Spleen (tissue), 7 donors: ENCODE results near the gene GNAO1.

Experiments used
- POLR2A ChIP-seq, 3 donors: fragments of 450-650 bp; IDR thresholded peaks; one replicate each; pipeline ENCODE4 v1.5.1; 2017; ENCODE audit warnings: antibody characterized with exemption in 3 of 3, mild to moderate bottlenecking in 1 of 3
- TF ChIP-seq, protein P1 (sequence below), 11 experiments: fragments of 200-600 bp in 7 of 11; fragments of 450-650 bp in 4 of 11; sonication (generic) in 4 of 11; IDR thresholded peaks in 8 of 11; conservative IDR thresholded peaks in 3 of 11; 1 replicate in 7 of 11; 2 replicates in 4 of 11; pipeline versions ENCODE4 v1.4.0 to v1.8.0; 2016 to 2021; ENCODE audit warnings: antibody characterized with exemption in 11 of 11, inconsistent platforms in 4 of 11, mild to moderate bottlenecking in 1 of 11
- donor health status: DM: no; HTN: no; CAD: no; lungs with moderate emphysema.
- donor health status: DM: no; HTN: no; CAD: no.
- donor health status: DM: no; HTN: no; CAD: no.

DNA sequence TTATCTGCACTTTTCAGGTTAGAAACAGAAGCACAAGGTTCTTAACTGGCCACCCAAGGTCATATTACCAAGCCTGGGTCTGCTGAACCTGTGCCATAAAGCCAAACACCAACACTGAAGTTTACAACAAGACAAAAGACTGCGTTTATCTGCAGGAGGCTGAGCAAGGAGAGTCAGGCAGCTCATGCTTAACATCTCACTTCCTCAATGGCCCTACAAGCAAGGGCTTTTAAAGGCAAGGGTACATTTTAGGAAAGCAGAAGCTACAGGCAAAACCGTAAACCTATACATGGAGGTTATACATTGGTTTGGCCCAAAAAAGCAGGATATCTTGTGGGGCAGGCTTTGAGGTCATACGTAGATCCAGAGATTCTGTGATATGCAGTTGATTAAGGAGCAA, 91.2 kb downstream of the GNAO1 start:
- TF ChIP-seq, protein P1, sequence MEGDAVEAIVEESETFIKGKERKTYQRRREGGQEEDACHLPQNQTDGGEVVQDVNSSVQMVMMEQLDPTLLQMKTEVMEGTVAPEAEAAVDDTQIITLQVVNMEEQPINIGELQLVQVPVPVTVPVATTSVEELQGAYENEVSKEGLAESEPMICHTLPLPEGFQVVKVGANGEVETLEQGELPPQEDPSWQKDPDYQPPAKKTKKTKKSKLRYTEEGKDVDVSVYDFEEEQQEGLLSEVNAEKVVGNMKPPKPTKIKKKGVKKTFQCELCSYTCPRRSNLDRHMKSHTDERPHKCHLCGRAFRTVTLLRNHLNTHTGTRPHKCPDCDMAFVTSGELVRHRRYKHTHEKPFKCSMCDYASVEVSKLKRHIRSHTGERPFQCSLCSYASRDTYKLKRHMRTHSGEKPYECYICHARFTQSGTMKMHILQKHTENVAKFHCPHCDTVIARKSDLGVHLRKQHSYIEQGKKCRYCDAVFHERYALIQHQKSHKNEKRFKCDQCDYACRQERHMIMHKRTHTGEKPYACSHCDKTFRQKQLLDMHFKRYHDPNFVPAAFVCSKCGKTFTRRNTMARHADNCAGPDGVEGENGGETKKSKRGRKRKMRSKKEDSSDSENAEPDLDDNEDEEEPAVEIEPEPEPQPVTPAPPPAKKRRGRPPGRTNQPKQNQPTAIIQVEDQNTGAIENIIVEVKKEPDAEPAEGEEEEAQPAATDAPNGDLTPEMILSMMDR (IDR thresholded peaks at IDR 0.05 in 8 of 11, conservative IDR thresholded peaks at IDR 0.05 in 3 of 11), result no peak
- TF ChIP-seq POLR2A (IDR thresholded peaks at IDR 0.05), result no peak
